Fibroblast of lung (primary cell): ENCODE results near the gene IRF7. TPM values are rescaled to one million over a fixed set of nuclear protein-coding genes. Genes with fewer than 3 reads are reported as not detected.

Source experiments
- DNase-seq, 2 donors: peaks; one replicate each; pipeline versions ENCODE4 v3.0.0 to v3.0.0-alpha.2; 2010; ENCODE audit warnings: low read depth in 2 of 2
- H2AFZ ChIP-seq: 2 replicates; pipeline ENCODE4 v1.5.1; 2012; ENCODE audit warnings: low read length, control low read depth, inconsistent platforms
- H3K27ac ChIP-seq: 2 replicates; pipeline ENCODE4 v1.5.1; 2011; ENCODE audit warnings: low read length, control low read depth; ENCODE audit not compliant: insufficient read depth
- H3K27me3 ChIP-seq: 2 replicates; pipeline ENCODE4 v1.5.1; 2011; ENCODE audit warnings: mild to moderate bottlenecking, low read length; ENCODE audit not compliant: control insufficient read depth, insufficient read depth
- H3K36me3 ChIP-seq: 2 replicates; pipeline ENCODE4 v1.5.1; 2011; ENCODE audit warnings: low read length; ENCODE audit not compliant: control insufficient read depth, insufficient read depth
- H3K4me1 ChIP-seq: 2 replicates; pipeline ENCODE4 v1.5.1; 2011; ENCODE audit warnings: low read length; ENCODE audit not compliant: control insufficient read depth, insufficient read depth; ENCODE audit errors: extremely low read depth
- H3K4me2 ChIP-seq: 2 replicates; pipeline ENCODE4 v1.5.1; 2011; ENCODE audit warnings: low read length, control low read depth; ENCODE audit not compliant: insufficient read depth; ENCODE audit errors: extremely low read depth
- H3K4me3 ChIP-seq, 4 experiments: fragments of 200-600 bp in 1 of 4; sonication (generic) in 1 of 4; replicated peaks in 1 of 4; 2 replicates each; pipeline ENCODE4 v1.5.1; 2011 to 2016; ENCODE audit warnings: low read length in 4 of 4, low read depth in 3 of 4, mild to moderate bottlenecking in 3 of 4, control low read depth in 2 of 4, inconsistent platforms in 1 of 4, mixed read lengths in 1 of 4; ENCODE audit not compliant: insufficient read depth in 1 of 4; ENCODE audit errors: control extremely low read depth in 1 of 4
- H3K79me2 ChIP-seq: 2 replicates; pipeline ENCODE4 v1.5.1; 2012; ENCODE audit warnings: mild to moderate bottlenecking, low read length, inconsistent platforms; ENCODE audit not compliant: control insufficient read depth, insufficient read depth
- H3K9ac ChIP-seq: 2 replicates; pipeline ENCODE4 v1.5.1; 2011; ENCODE audit warnings: mild to moderate bottlenecking, low read length, control low read depth; ENCODE audit not compliant: insufficient read depth
- H3K9me3 ChIP-seq: 2 replicates; pipeline ENCODE4 v1.5.1; 2012; ENCODE audit warnings: low read depth, low read length; ENCODE audit not compliant: control insufficient read depth, insufficient read depth
- H4K20me1 ChIP-seq: 2 replicates; pipeline ENCODE4 v1.5.1; 2011; ENCODE audit warnings: low read length; ENCODE audit not compliant: control insufficient read depth, insufficient read depth; ENCODE audit errors: extremely low read depth
- EZH2 ChIP-seq: IDR thresholded peaks from 2 replicates; pipeline ENCODE4 v1.5.1; 2012; ENCODE audit warnings: low read length, control low read depth, mild to moderate bottlenecking; ENCODE audit errors: missing control alignments
- polyA plus RNA-seq, 2 donors: library from polyadenylated mRNA; depleted of rRNA in 1 of 2; stranded (reverse) in 1 of 2; unstranded in 1 of 2; fragments of >200 nt; gene quantifications; 2 replicates each; pipeline ENCODE4 v1.2.1, GENCODE V29; 2011 to 2012; ENCODE audit warnings: missing spikeins in 1 of 2
- total RNA-seq: library from RNA; depleted of rRNA; stranded (reverse); fragments of >200 nt; gene quantifications from 2 replicates; pipeline ENCODE4 v1.2.1, GENCODE V29; 2014
- TF ChIP-seq, protein P1 (sequence below), 2 donors: IDR thresholded peaks in 1 of 2; conservative IDR thresholded peaks in 1 of 2; 1 replicate in 1 of 2; 2 replicates in 1 of 2; pipeline ENCODE4 v1.5.1; 2011 to 2012; ENCODE audit warnings: low read length in 2 of 2, control low read depth in 1 of 2, inconsistent platforms in 1 of 2, low read depth in 1 of 2, mild to moderate bottlenecking in 1 of 2

The IRF7 gene
- total and polyA plus RNA-seq, 2 donors (not counting 1 experiment from before 2014, with no cell fraction given): 1.6 to 9.1 TPM

DNA sequence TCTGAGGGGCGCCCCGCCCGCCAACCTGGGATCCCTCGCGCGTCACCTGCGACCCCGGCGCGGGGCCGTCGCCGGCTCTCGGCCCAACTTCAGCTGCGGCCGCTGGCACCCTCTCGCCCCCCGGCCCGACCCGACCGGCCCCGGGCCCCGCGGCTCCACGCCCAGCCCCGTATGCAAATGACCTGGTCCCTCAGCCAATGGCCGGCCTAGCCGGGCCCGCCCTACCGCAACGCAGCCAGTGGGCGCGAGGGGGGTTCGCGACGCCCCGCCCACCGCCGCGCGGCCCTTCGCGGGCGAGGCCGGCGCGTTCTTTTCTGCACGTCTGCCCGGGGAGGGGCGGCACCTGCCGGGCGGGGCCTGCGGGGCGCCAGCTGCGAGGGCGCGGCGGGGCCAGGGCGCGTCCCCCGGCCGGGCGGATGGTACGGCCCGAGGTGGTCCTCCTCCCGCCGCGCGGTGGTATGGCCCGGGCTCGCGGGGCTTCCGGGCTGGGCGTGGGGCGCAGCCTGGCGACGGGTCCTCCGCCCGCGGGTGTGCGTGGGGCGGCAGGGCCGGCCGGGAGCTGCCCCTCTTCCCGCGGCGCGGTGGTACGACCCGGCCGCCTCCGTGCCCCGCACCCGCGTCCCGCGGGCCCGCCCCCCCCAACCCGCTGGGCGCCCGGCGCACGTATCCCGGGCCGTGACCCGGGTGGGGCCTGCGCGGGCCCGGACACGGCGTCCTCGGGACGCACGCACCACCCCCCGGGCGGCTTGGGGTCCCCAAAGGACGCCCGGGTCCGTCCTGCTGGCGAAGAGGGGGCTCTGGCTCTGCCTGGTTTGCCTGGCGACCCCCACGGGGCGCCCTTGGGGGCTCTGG lies 47.2 kb downstream of the IRF7 start:
- Histone ChIP-seq H4K20me1 (no peaks in the 10 kb centered on the region), H2AFZ (no peak overlapping the region), H3K79me2 (peaks cover 4% of the 10 kb centered on the region), H3K9ac (peak overlapping the region; percentile 76), H3K4me3 (peak overlapping the region; percentile 51 to 65 (median 57)), H3K9me3 (no peaks in the 10 kb centered on the region), H3K27me3 (no peaks in the 10 kb centered on the region), H3K4me1 (peaks cover 2% of the 10 kb centered on the region), H3K36me3 (no peaks in the 10 kb centered on the region), H3K27ac (peak overlapping the region; percentile 57), H3K4me2 (peak overlapping the region; percentile 75)
- no peak for TF ChIP-seq EZH2
- peak; percentile 84 for DNase-seq

DNA sequence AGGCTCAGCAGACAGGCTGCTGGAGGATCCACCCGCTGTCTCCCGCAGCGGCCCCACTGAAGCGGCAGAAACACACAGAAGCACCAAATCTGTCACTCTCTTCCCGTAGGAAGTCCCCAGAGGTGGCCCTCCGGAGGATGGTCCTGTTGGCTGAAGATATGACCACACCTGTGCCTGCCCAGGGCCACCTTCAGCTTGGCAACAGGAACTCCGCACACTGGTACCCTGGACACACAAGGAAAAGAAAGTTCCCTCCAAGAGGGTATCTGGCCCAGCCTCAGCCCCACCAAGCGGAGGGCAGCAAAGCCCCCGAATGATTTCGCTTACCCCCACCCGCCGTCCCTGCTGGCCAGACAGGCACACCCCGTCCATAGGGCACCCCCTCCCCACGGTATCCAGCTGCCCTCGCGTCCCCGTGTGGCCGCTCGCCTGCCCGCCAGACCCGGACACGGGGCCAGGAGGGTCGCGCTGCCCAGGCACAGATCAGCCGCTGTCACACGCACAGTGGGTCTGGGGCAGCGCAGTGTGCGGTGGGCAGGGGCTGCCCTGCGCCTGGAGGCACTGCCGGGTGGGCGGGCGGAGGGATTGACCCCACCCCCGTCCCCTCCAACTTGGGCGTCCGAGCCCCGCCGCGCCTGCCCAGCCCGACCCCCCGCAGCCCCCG lies 48.0 kb downstream of the IRF7 start:
- no peak overlapping the region for H2AFZ ChIP-seq
- no peak for DNase-seq

DNA sequence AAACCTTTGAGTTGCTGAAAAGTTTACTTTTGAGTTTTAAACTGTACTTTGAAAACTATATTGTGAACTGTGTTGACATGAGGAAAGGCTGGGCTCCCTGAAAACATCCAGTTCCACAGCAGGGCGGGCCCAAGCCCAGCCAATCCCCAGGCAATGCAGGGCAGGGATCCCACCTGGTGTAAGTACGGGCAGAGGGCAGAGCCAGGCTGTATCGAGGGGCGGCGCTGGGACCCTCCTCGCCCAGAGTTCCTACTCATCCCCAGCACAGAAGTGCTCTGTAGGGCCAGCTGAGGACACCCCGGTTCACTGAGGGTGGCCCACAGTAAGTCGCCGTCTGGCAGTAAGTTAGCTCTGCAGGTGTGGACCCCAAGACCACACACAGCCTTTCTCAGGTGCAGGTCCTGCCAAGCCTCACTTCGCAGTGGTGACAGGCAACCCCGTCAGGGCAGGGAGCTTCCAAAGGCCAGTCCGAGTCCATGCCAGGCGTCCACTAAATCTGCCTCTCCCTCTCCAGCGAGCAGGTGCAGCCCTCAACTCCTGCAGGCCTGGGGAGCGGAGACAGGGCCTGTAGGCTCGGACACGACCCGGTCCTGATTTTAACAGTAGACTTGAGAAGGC lies 48.6 kb downstream of the IRF7 start:
- Histone ChIP-seq H4K20me1 (no peaks in the 10 kb centered on the region), H3K4me2 (peak overlapping the region; percentile 75)
- no peak for DNase-seq

More for the DNA sequence above, 48.0 kb downstream of the IRF7 start:
- Histone ChIP-seq H3K9me3 (no peaks in the 10 kb centered on the region), H3K4me2 (peak overlapping the region; percentile 75), H3K9ac (peak overlapping the region; percentile 73), H3K4me3 (peak overlapping the region; percentile 28 to 60 (median 57)), H3K27me3 (no peaks in the 10 kb centered on the region), H3K4me1 (peaks cover 2% of the 10 kb centered on the region), H4K20me1 (no peaks in the 10 kb centered on the region), H3K27ac (no peak overlapping the region), H3K36me3 (no peaks in the 10 kb centered on the region), H3K79me2 (peaks cover 4% of the 10 kb centered on the region)
- TF ChIP-seq, protein P1, sequence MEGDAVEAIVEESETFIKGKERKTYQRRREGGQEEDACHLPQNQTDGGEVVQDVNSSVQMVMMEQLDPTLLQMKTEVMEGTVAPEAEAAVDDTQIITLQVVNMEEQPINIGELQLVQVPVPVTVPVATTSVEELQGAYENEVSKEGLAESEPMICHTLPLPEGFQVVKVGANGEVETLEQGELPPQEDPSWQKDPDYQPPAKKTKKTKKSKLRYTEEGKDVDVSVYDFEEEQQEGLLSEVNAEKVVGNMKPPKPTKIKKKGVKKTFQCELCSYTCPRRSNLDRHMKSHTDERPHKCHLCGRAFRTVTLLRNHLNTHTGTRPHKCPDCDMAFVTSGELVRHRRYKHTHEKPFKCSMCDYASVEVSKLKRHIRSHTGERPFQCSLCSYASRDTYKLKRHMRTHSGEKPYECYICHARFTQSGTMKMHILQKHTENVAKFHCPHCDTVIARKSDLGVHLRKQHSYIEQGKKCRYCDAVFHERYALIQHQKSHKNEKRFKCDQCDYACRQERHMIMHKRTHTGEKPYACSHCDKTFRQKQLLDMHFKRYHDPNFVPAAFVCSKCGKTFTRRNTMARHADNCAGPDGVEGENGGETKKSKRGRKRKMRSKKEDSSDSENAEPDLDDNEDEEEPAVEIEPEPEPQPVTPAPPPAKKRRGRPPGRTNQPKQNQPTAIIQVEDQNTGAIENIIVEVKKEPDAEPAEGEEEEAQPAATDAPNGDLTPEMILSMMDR (conservative IDR thresholded peaks at IDR 0.05 in 1 of 2, IDR thresholded peaks at IDR 0.05 in 1 of 2; ENCODE audit: low read depth in 1 of 2, low read length in 2 of 2): no peak
- no peak for TF ChIP-seq EZH2

More for the DNA sequence above, 48.6 kb downstream of the IRF7 start:
- Histone ChIP-seq H2AFZ (no peak overlapping the region), H3K36me3 (no peaks in the 10 kb centered on the region), H3K79me2 (peaks cover 4% of the 10 kb centered on the region), H3K27ac (no peak overlapping the region), H3K9ac (no peak overlapping the region), H3K27me3 (no peaks in the 10 kb centered on the region), H3K9me3 (no peaks in the 10 kb centered on the region), H3K4me1 (peaks cover 2% of the 10 kb centered on the region), H3K4me3 (peak overlapping the region in 2 of 4 experiments; percentile 56 to 60)
- TF ChIP-seq, protein P1 (conservative IDR thresholded peaks at IDR 0.05 in 1 of 2, IDR thresholded peaks at IDR 0.05 in 1 of 2; ENCODE audit: low read depth in 1 of 2, low read length in 2 of 2): no peak
- no peak for TF ChIP-seq EZH2
